ENCODE measurements around the gene PPP2R3B.

The PPP2R3B gene

DNA sequence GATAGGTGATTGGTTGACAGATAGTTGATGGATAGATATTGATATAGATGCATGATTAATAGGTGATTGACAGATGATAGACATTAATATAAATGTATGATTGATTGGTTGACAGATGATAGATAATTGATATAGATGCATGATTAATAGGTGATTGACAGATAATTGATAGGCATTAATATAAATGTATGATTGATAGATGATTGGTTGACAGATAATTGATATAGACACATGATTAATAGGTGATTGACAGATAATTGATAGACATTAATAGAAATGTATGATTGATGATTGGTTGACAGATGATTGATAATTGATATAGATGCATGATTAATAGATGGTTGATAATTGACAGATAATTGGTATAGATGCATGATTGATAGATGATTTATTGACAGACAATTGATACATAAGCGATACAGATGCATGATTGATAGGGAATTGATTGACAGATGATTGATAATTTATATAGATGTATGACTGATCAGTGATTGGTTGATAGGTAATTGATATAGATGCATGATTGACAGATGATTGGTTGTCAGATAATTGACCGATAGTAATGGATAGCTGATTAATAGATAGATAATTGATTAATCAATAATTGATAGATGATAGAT, 44.9 kb upstream of the PPP2R3B start:
- POLR2A ChIA-PET, result no interaction called here
- CTCF ChIA-PET, result no interaction called here
- no peak for DNase-seq (ENCODE audit: extremely low spot score)
- no peak for TF ChIP-seq ELF4 (IDR thresholded peaks at IDR 0.05)
- TF ChIP-seq, protein P1, sequence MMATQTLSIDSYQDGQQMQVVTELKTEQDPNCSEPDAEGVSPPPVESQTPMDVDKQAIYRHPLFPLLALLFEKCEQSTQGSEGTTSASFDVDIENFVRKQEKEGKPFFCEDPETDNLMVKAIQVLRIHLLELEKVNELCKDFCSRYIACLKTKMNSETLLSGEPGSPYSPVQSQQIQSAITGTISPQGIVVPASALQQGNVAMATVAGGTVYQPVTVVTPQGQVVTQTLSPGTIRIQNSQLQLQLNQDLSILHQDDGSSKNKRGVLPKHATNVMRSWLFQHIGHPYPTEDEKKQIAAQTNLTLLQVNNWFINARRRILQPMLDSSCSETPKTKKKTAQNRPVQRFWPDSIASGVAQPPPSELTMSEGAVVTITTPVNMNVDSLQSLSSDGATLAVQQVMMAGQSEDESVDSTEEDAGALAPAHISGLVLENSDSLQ (IDR thresholded peaks at IDR 0.05), result peak; percentile 97

GRCh38 chrX:431056-431455, 44.3 kb upstream of the PPP2R3B start:
- no peak for TF ChIP-seq TARDBP (IDR thresholded peaks at IDR 0.05)
- TF ChIP-seq NFRKB (IDR thresholded peaks at IDR 0.05), result no peak
- TF ChIP-seq ARNT (IDR thresholded peaks at IDR 0.05), result no peak
- TF ChIP-seq L3MBTL2 (conservative IDR thresholded peaks at IDR 0.05), result no peak
- no peak for TF ChIP-seq FOXM1 (IDR thresholded peaks at IDR 0.05; ENCODE audit: borderline replicate concordance)
- TF ChIP-seq FOXK2 (IDR thresholded peaks at IDR 0.05), result no peak
- no peak for TF ChIP-seq ZNF384 (IDR thresholded peaks at IDR 0.05)
- no peak for TF ChIP-seq ELF4 (IDR thresholded peaks at IDR 0.05)
- no peak for TF ChIP-seq BHLHE40 (IDR thresholded peaks at IDR 0.05; ENCODE audit: borderline replicate concordance)
- TF ChIP-seq HDGF (IDR thresholded peaks at IDR 0.05; ENCODE audit: borderline replicate concordance), result no peak
- no peak for TF ChIP-seq LEF1 (IDR thresholded peaks at IDR 0.05; ENCODE audit: borderline replicate concordance)
- TF ChIP-seq, protein P1 (IDR thresholded peaks at IDR 0.05), result no peak
- no peak for TF ChIP-seq SUZ12 (IDR thresholded peaks at IDR 0.05)
- TF ChIP-seq SP1 (IDR thresholded peaks at IDR 0.05), result no peak
- no peak for TF ChIP-seq FOXA1 (IDR thresholded peaks at IDR 0.05)
- no peak for DNase-seq (ENCODE audit: extremely low spot score)
- CTCF ChIA-PET, result no interaction called here
- POLR2A ChIA-PET, result no interaction called here

- POLR2A ChIA-PET, result no interaction called here
- no peak for TF ChIP-seq ZNF384 (IDR thresholded peaks at IDR 0.05)
- TF ChIP-seq, protein P1 (IDR thresholded peaks at IDR 0.05), result no peak
- no peak for TF ChIP-seq HDGF (IDR thresholded peaks at IDR 0.05; ENCODE audit: borderline replicate concordance)
- DNase-seq (ENCODE audit: extremely low spot score), result no peak
- CTCF ChIA-PET, result no interaction called here
Measured at GRCh38 chrX:429266-429825, 42.6 kb upstream of the PPP2R3B start.

- ChIA-PET POLR2A (no interaction called here), CTCF (no interaction called here)
- peak; percentile 48 for DNase-seq (ENCODE audit: extremely low spot score)
- no peak for TF ChIP-seq LEF1 (IDR thresholded peaks at IDR 0.05; ENCODE audit: borderline replicate concordance)
- TF ChIP-seq ARNT (IDR thresholded peaks at IDR 0.05), result no peak
- no peak for TF ChIP-seq SUZ12 (IDR thresholded peaks at IDR 0.05)
- no peak for TF ChIP-seq SP1 (IDR thresholded peaks at IDR 0.05)
- no peak for TF ChIP-seq FOXK2 (IDR thresholded peaks at IDR 0.05)
- TF ChIP-seq ZNF384 (IDR thresholded peaks at IDR 0.05), result no peak
- TF ChIP-seq ELF4 (IDR thresholded peaks at IDR 0.05), result no peak
- no peak for TF ChIP-seq HDGF (IDR thresholded peaks at IDR 0.05; ENCODE audit: borderline replicate concordance)
Measured at GRCh38 chrX:427812-428725, 41.4 kb upstream of the PPP2R3B start.

DNA sequence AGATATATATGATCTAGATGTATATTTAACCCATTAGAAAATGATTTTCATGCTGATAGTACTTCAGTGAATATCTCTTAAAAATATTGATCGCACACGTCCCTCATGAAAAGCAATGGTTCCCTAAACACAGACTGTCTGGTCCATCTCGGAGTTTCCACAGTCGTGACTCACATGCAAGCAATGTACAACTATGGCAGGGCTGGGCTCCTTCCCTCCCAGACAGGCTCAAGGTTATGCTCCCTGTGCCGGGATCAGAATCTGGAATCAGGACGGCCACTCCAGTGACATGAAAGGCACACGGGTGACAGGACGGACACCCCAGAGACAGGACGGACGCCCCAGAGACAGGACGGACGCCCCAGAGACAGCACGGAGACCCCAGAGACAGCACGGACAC, 40.2 kb upstream of the PPP2R3B start:
- no peak for DNase-seq (ENCODE audit: extremely low spot score)
- ChIA-PET POLR2A (no interaction called here), CTCF (no interaction called here)
- no peak for TF ChIP-seq FOXK2 (IDR thresholded peaks at IDR 0.05)
- no peak for TF ChIP-seq HDGF (IDR thresholded peaks at IDR 0.05; ENCODE audit: borderline replicate concordance)
- TF ChIP-seq NFRKB (IDR thresholded peaks at IDR 0.05), result no peak
- no peak for TF ChIP-seq FOXA1 (IDR thresholded peaks at IDR 0.05)
- no peak for TF ChIP-seq ELF4 (IDR thresholded peaks at IDR 0.05)
- TF ChIP-seq FOXM1 (IDR thresholded peaks at IDR 0.05; ENCODE audit: borderline replicate concordance), result no peak
- TF ChIP-seq ARNT (IDR thresholded peaks at IDR 0.05), result no peak
- TF ChIP-seq, protein P1 (IDR thresholded peaks at IDR 0.05), result no peak
- no peak for TF ChIP-seq SP1 (IDR thresholded peaks at IDR 0.05)
- TF ChIP-seq LEF1 (IDR thresholded peaks at IDR 0.05; ENCODE audit: borderline replicate concordance), result no peak
- TF ChIP-seq CTBP1 (IDR thresholded peaks at IDR 0.05; ENCODE audit: borderline replicate concordance), result no peak
- no peak for TF ChIP-seq SUZ12 (IDR thresholded peaks at IDR 0.05)
- no peak for TF ChIP-seq BHLHE40 (IDR thresholded peaks at IDR 0.05; ENCODE audit: borderline replicate concordance)
- no peak for TF ChIP-seq ZNF384 (IDR thresholded peaks at IDR 0.05)
- TF ChIP-seq L3MBTL2 (conservative IDR thresholded peaks at IDR 0.05), result no peak
- no peak for TF ChIP-seq TARDBP (IDR thresholded peaks at IDR 0.05)

GRCh38 chrX:425056-425455, 38.3 kb upstream of the PPP2R3B start:
- ChIA-PET POLR2A (no interaction called here), CTCF (no interaction called here)
- DNase-seq (ENCODE audit: extremely low spot score), result no peak
- TF ChIP-seq ZNF384 (IDR thresholded peaks at IDR 0.05) (no peak), FOXM1 (IDR thresholded peaks at IDR 0.05; ENCODE audit: borderline replicate concordance) (no peak), LEF1 (IDR thresholded peaks at IDR 0.05; ENCODE audit: borderline replicate concordance) (no peak), CTBP1 (IDR thresholded peaks at IDR 0.05; ENCODE audit: borderline replicate concordance) (no peak), SP1 (IDR thresholded peaks at IDR 0.05) (no peak), ELF4 (IDR thresholded peaks at IDR 0.05) (no peak), HDGF (IDR thresholded peaks at IDR 0.05; ENCODE audit: borderline replicate concordance) (no peak), NFRKB (IDR thresholded peaks at IDR 0.05) (no peak), FOXK2 (IDR thresholded peaks at IDR 0.05) (no peak), ARNT (IDR thresholded peaks at IDR 0.05) (no peak), BHLHE40 (IDR thresholded peaks at IDR 0.05; ENCODE audit: borderline replicate concordance) (no peak), L3MBTL2 (conservative IDR thresholded peaks at IDR 0.05) (no peak)
- TF ChIP-seq, protein P1 (IDR thresholded peaks at IDR 0.05), result no peak
